Fibroblast of skin of back (primary cell): ENCODE data around the gene SECISBP2L.

Experiments used
- DNase-seq: peaks from one replicate; pipeline ENCODE4 v3.0.0-alpha.2; 2013

The SECISBP2L gene

DNA sequence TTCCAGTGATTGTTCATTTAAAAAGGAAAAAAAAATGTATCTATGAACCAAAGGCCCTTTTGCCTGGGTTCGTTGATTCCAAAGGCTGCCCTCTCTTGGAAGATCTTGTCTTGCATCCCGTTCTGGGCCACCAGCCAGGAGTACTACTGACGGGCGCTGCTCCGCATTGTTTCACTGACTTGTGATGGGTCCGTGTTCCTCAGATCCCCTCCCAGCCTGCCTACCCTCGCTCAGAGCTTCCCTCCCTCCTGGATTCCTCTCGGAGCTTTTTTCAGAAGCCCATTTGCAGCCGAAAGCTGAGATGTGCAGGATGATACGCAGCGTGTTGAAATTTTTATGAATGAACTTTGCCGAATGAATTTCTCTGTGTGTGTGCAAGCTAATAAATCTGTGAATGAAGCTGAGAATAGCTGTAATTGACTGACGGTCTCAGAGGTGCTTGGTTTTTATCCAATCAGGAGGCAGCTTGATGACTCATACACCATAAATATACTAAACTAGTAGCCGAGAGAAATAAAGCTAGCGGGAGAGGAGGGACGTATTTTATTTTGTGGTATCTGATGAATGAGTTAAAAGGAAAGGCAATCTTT is 82.6 kb downstream of the SECISBP2L start, which contains the start of gene SHC4:
Gene SHC4 (minus strand): TSS at position 396 of the 590 bp plus-strand sequence. CDS start 904 bp downstream, outside the sequence.
- peak; percentile 90 for DNase-seq

DNA sequence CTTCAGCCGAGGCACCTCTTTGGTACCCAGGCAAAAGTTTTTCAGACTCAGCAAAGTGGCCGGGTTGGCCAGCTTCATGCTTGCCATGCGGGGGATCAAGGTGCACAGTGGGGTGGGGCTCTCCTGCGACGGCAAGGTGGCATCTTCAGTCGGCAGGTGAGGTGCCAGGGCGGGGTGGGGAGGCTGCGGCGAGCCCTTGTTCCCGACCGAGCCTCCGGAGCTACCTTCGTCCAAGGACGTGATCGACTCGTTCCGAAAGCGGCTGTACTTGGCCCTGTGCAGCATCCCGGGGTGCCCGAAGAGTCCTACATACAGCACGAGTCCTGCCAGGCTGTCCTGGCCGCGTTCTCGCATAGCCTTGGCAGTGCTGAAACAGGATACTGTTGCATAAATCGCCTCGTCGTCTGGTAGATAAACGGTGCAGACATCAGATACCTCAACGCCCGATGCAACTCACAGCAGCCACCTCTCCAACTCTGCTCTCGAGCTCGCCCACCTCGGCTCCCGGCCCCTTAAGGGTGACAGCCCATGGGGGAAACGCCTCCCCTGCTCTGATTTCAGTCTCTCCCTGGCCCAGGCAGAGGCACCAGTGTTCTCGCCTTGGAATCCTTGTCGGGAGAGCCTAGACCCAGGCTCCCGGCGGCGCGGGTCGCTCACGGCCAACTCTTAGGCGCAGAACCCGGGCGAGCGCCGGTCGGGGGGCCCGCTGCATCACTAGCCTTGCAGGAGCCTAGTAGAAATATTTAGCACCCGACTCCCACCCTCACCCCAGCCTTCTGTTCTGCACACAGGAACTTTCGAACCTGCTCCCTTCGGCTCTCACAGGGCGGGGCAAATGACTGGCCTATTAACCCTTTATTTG is 83.4 kb downstream of the SECISBP2L start:
- DNase-seq, result peak; percentile 57

DNA sequence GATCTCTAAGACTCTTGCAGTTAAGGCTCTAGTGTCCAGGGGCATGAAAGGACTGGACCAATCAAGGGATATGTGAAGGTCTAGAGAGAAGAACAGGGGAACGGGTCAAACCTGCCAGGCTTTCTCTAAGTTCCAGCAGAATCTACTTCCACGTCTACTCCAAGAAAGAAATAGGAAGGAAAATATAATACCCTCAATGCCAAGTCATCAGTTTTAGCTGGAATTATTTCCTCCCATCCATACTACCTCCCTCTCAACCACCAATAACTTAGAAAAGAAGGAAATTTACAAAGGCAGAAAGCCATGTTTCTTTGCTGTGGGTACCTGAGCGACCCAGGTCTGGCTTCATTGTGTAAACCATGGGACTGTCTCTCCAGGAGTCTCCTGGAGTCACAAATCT is 90.3 kb downstream of the SECISBP2L start:
- DNase-seq, result no peak

DNA sequence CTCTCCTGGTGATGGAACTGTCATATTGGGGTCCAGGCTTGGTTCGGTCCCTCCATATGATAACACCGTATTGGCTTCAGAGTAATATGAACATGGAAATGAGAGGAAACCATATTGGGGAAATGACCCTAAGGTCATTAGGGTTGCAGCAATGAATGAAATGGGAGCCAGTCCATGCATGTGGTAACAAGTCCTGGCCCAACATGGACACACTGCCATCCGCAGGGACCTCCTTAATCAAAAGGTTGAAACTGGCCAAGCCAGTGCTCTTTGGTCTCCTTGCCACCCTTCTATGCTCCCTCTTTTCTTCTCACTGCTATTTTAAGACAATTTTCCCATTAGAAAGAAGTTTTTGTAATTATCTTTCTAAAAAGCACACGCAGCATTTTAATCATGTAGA is 90.9 kb downstream of the SECISBP2L start:
- no peak for DNase-seq

DNA sequence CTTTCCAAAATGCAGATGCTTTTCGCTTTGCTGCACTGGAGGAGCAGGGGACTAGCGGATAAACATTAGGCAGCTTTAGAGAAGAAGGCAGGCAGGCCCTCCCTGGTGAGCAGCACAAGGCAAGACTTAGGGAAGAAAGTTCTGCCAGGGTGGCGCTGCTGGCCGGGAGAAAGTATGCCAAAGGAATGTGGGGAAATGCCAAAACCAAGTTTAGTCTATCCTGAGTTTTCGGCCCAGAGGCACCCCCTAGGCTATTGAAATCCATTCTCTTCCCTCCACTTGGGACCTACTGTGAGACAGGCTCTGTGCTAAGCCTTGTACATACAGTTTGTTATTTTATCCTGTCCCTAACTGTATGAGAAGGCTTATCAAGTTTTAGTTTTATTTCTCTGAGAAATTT is 91.7 kb downstream of the SECISBP2L start:
- DNase-seq, result peak; percentile 77

DNA sequence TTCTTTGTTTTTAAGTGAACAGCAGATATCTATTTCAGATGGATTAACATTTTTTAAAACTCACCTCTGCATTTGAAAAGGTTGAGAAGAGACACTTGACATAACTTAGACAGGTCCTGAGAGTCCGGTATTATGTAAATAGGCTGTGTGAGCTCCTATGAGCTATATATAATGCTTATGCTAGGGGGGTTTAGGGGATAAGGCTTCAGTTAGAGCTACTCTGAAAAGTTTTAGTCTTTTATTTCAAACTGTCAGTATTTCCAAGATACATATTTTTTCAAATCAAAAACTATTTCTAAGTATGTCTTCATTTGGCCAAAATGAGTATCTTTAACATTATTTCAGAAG is 99.4 kb downstream of the SECISBP2L start:
- no peak for DNase-seq

DNA sequence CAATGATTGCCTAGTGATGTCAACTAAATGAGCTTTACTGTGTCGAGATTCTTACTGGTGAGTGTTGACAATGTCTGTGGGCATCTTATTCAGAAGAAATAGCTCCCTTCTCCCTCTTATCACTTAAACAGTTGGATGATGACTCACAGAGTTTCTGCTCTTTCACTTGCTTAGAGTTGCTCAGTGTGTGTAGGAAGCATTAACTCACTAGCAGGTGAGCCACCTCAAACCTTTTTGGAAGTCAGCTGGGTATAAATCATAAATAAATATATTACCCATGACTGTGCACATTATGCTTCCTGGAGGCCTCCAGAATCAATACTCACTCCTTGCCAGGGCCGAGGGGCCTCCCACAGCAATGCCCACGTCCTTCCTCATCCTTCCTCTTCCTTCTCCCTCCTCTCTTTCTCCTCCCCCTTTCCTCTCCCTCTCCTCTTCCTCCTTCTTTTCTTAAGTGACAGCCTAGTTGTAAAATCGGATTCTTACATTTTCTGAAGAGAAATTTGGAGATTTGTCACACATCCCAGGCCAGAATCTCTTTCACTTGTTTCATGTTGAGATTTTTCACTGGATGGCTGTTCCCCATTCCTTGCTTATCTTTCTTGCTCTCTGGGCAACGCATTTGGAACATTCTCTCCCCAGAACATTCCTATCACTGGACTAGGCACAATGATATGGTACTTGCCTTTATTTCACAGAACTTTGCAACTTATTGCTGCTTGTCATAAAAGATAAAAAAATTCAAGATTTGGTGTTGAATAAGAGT is 100.0 kb downstream of the SECISBP2L start:
- DNase-seq, result peak; percentile 76

DNA sequence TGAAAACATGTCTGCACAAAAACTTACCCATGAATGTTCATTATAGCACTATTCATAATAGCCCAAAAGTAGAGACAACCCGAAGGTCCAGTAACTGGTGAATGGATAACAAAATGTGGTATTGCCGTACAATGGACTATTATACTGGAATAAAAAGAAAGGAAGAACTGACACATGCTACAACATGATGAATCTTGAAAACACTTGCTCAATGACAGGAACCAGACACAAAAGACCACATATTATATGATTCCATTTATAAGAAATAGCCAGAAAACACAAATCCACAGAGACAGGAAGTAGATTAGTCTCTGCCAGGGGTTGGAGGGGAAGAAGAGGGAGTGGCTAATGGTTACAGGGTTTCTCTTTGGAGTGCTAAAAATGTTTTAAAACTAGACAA is 100.9 kb downstream of the SECISBP2L start:
- DNase-seq, result no peak

DNA sequence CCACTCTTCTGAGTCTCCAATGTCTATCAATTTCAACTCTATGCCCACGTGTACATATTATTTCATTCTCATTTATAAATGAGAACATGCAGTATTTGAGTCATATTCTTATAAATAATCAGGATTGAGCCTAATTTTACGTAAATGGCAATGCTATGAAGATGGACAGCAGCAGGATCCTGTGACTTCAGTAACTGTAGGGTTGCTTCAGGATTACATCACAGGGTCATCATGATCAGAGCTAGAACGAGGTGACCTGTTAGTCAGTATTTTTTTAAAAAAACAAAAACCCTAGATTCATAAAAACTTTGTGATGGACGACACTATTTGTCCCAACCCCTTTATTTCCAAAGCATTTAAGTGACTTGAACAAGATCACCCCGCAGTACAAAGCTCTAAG is 104.3 kb downstream of the SECISBP2L start:
- DNase-seq, result no peak

DNA sequence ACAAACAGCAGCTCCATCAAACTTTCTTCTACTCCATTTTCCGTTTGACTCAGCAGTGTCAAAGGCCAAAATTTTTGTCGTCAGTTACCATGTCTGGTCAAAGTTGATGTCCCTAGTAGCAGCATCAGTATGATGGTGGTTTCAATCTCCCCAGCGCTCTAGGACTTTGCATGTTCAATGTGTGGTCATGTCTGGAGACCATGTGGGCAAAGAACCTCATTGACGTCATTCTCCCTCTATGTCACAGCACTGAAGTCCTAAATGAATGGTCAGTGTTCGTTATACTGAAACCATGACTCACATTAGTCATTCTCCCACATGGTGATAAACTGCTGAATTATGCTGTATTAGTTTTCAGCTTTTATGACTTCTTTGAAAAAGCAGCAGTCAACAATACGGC is 105.7 kb downstream of the SECISBP2L start:
- DNase-seq, result peak; percentile 94

DNA sequence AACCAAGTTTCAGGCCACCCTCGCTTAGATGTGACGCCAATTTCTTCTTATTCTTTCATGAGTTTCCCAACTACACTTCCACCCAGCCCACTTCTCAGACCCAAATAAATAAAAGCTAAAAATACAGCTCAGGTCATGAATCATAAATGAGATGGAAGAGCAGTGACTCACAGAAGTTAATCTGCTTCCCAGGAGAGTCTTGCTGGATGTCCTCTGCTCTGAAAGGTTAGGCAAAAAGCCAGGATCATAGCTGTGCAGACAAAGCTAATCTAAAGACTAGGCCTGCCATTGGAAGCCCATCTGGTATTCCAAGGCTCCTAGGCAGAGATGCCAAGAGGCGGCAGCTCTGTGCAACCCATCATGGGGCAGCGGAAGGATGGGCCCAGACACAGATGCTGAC is 106.6 kb downstream of the SECISBP2L start:
- peak; percentile 99 for DNase-seq
